Adrenal gland (tissue), 5 donors: ENCODE measurements around the gene TEKT3.

Experiments
- POLR2A ChIP-seq, 2 donors: fragments of 450-650 bp; IDR thresholded peaks; one replicate each; pipeline ENCODE4 v1.6.1; 2017; ENCODE audit warnings: antibody characterized with exemption in 2 of 2, mild to moderate bottlenecking in 2 of 2, moderate library complexity in 1 of 2
- TF ChIP-seq, protein P1 (sequence below), 6 experiments: fragments of 450-650 bp in 4 of 6; fragments of 200-600 bp in 2 of 6; sonication (generic) in 1 of 6; IDR thresholded peaks; 1 replicate in 5 of 6; 2 replicates in 1 of 6; pipeline versions ENCODE4 v1.5.1 to v1.8.0; 2016 to 2021; ENCODE audit warnings: antibody characterized with exemption in 6 of 6, mild to moderate bottlenecking in 2 of 6, moderate library complexity in 1 of 6
- donor health status: DM: no; HTN: no; CAD: no.

DNA sequence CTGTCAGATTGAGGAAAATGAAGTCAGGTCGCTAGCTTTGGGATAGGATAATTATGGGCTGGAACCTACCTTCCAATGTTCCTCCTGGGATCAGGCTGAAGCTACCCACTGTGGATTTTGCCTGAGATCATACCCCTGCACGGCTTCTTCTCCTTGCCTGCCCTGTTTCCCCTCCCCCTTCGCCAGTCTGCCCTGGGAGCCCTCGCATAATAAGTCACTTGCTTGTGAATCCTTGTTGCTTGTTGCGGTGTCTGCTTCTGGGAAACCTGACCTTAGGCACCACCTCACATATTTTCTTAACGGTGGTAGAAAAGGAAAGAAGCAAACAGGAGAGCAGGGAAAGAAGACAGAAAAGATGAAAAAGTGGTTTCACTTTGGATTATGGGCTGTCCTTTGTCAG, 63.0 kb downstream of the TEKT3 start:
- TF ChIP-seq, protein P1, sequence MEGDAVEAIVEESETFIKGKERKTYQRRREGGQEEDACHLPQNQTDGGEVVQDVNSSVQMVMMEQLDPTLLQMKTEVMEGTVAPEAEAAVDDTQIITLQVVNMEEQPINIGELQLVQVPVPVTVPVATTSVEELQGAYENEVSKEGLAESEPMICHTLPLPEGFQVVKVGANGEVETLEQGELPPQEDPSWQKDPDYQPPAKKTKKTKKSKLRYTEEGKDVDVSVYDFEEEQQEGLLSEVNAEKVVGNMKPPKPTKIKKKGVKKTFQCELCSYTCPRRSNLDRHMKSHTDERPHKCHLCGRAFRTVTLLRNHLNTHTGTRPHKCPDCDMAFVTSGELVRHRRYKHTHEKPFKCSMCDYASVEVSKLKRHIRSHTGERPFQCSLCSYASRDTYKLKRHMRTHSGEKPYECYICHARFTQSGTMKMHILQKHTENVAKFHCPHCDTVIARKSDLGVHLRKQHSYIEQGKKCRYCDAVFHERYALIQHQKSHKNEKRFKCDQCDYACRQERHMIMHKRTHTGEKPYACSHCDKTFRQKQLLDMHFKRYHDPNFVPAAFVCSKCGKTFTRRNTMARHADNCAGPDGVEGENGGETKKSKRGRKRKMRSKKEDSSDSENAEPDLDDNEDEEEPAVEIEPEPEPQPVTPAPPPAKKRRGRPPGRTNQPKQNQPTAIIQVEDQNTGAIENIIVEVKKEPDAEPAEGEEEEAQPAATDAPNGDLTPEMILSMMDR (IDR thresholded peaks at IDR 0.05) = no peak
- TF ChIP-seq POLR2A (IDR thresholded peaks at IDR 0.05) = no peak
